Sigmoid colon (tissue), 7 donors: ENCODE results near the gene TBX1. TPM values are rescaled to one million over a fixed set of nuclear protein-coding genes. Genes with fewer than 3 reads are reported as not detected.

Experiments
- DNase-seq: peaks from one replicate; pipeline ENCODE4 v3.0.0-alpha.2; 2019
- H3K27ac ChIP-seq, 4 donors: fragments of 200-600 bp; sonication (generic); one replicate each; pipeline ENCODE4 v1.5.1; 2016 to 2019; ENCODE audit warnings: mild to moderate bottlenecking in 1 of 4
- H3K27me3 ChIP-seq, 3 donors: fragments of 200-600 bp; sonication (generic); one replicate each; pipeline ENCODE4 v1.5.1; 2019; ENCODE audit warnings: mild to moderate bottlenecking in 1 of 3
- H3K36me3 ChIP-seq, 4 donors: fragments of 200-600 bp; sonication (generic); one replicate each; pipeline ENCODE4 v1.5.1; 2016 to 2019
- H3K4me1 ChIP-seq, 4 donors: fragments of 200-600 bp; sonication (generic); one replicate each; pipeline ENCODE4 v1.5.1; 2017 to 2019
- H3K4me3 ChIP-seq, 4 donors: fragments of 200-600 bp; sonication (generic); one replicate each; pipeline ENCODE4 v1.5.1; 2017 to 2019; ENCODE audit warnings: mild to moderate bottlenecking in 2 of 4, moderate library complexity in 1 of 4
- H3K9me3 ChIP-seq, 4 donors: fragments of 200-600 bp in 3 of 4; sonication (generic) in 3 of 4; one replicate each; pipeline versions ENCODE4 v1.5.1 to v1.6.1; 2013 to 2019
- EP300 ChIP-seq, 4 donors: sonication (generic); formaldehyde crosslinking; IDR thresholded peaks; one replicate each; pipeline ENCODE4 v1.6.1; 2017; ENCODE audit warnings: antibody characterized with exemption in 4 of 4
- POLR2A ChIP-seq, 2 donors: fragments of 450-650 bp; IDR thresholded peaks; one replicate each; pipeline ENCODE4 v1.6.1; 2016; ENCODE audit warnings: antibody characterized with exemption in 2 of 2, mild to moderate bottlenecking in 2 of 2, moderate library complexity in 2 of 2
- POLR2AphosphoS5 ChIP-seq, 4 donors: sonication (generic); formaldehyde crosslinking; IDR thresholded peaks; one replicate each; pipeline ENCODE4 v1.6.1; 2017; ENCODE audit warnings: antibody characterized with exemption in 4 of 4
- WGBS, 2 donors: extraction: QIAGEN DNeasy Blood & Tissue Kit; methylation state at CpG; one replicate each; pipeline ENCODE4 v1.1.7; 2013; 5-methylcytosine and 5-hydroxymethylcytosine counted together
- intact Hi-C: fragments of 100-400 bp; cut with DNase I; formaldehyde crosslinking; loops from one replicate; pipeline ENCODE4 v1.15.1; 2023
- polyA plus RNA-seq, 3 donors: library from polyadenylated mRNA; stranded (reverse); fragments of 200-250 nt; gene quantifications; one replicate each; pipeline ENCODE4 v1.2.3, GENCODE V29; 2013
- total RNA-seq, 4 donors: library from RNA; depleted of rRNA; stranded (reverse); fragments of >200 nt; gene quantifications; one replicate each; pipeline ENCODE4 v1.1.0, GENCODE V29; 2016
- TF ChIP-seq, protein P1 (sequence below), 4 experiments: fragments of 450-650 bp in 3 of 4; fragments of 200-600 bp in 1 of 4; IDR thresholded peaks; one replicate each; pipeline ENCODE4 v1.5.1; 2016 to 2019; ENCODE audit warnings: antibody characterized with exemption in 4 of 4, mild to moderate bottlenecking in 3 of 4, moderate library complexity in 2 of 4
- donor health status: healthy with polysubstance abuse.
- donor health status: Bipolar disorder and iron deficiency.
- donor health status: healthy.

Gene TBX1
- total and polyA plus RNA-seq, 7 donors, result 1.7 to 4.3 (median 2.8) TPM; not detected in 1

GRCh38 chr22:19755145-19755710 is 5.3 kb upstream of the TBX1 start:
- intact Hi-C loops, result no loop called here
- Histone ChIP-seq H3K27me3 (peaks cover 43 to 92% (median 71%) of the 10 kb centered on the region in 3 donors), H3K9me3 (no peaks in the 10 kb centered on the region), H3K27ac (no peak overlapping the region), H3K4me3 (no peak overlapping the region), H3K4me1 (peaks cover 0 to 46% (median 37%) of the 10 kb centered on the region in 4 donors), H3K36me3 (no peaks in the 10 kb centered on the region)
- 3 to 8% methylated on average over 59 of the region's 59 CpGs for WGBS, 2 donors
- DNase-seq, result no peak
- TF ChIP-seq POLR2A (IDR thresholded peaks at IDR 0.05) (no peak), POLR2AphosphoS5 (IDR thresholded peaks at IDR 0.05) (no peak), EP300 (IDR thresholded peaks at IDR 0.05) (no peak)
- TF ChIP-seq, protein P1, sequence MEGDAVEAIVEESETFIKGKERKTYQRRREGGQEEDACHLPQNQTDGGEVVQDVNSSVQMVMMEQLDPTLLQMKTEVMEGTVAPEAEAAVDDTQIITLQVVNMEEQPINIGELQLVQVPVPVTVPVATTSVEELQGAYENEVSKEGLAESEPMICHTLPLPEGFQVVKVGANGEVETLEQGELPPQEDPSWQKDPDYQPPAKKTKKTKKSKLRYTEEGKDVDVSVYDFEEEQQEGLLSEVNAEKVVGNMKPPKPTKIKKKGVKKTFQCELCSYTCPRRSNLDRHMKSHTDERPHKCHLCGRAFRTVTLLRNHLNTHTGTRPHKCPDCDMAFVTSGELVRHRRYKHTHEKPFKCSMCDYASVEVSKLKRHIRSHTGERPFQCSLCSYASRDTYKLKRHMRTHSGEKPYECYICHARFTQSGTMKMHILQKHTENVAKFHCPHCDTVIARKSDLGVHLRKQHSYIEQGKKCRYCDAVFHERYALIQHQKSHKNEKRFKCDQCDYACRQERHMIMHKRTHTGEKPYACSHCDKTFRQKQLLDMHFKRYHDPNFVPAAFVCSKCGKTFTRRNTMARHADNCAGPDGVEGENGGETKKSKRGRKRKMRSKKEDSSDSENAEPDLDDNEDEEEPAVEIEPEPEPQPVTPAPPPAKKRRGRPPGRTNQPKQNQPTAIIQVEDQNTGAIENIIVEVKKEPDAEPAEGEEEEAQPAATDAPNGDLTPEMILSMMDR (IDR thresholded peaks at IDR 0.05), result no peak

DNA sequence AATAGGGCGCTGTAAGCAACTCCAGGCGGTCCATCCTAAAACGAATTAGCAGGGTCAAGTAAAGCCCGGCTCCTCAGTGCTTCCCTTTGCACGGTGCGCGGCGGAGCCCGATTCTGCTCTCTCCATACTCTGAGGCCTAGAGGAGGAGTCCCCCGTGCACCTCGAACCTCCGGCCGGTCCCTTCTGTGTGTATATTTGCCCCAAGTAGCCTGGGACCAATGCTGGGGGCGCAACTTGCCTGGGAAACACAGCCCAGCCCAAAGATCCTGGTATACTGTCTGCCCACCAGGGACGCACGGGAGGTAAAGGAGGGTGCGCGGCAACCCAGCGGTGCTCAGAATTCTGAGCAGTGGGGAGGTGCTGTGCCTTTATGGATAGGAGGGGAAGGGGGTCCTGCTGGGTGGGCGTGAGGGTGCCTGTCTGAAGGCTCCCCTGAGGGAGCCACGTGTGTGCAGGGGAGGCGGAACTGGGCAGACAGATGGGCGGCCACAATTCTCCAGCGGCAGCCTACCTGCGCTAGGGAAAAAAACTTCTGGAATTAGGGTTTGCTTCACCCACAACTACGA is 4.8 kb upstream of the TBX1 start:
- H3K36me3 ChIP-seq, result no peaks in the 10 kb centered on the region
- peaks cover 0 to 47% (median 37%) of the 10 kb centered on the region in 4 donors for H3K4me1 ChIP-seq
- H3K27me3 ChIP-seq, result peaks cover 43 to 90% (median 71%) of the 10 kb centered on the region in 3 donors
- H3K4me3 ChIP-seq, result no peak overlapping the region
- no peak overlapping the region for H3K27ac ChIP-seq
- H3K9me3 ChIP-seq, result no peaks in the 10 kb centered on the region
- 6 to 9% methylated on average over 26 of the region's 26 CpGs for WGBS, 2 donors
- intact Hi-C loops, result no loop called here
- TF ChIP-seq EP300 (IDR thresholded peaks at IDR 0.05) (no peak), POLR2AphosphoS5 (IDR thresholded peaks at IDR 0.05) (no peak), POLR2A (IDR thresholded peaks at IDR 0.05) (no peak)
- TF ChIP-seq, protein P1 (IDR thresholded peaks at IDR 0.05), result no peak
- DNase-seq, result no peak

GRCh38 chr22:19756288-19757128 is 4.1 kb upstream of the TBX1 start:
- WGBS, 2 donors, result 3 to 4% methylated on average over 76 of the region's 76 CpGs
- intact Hi-C loops, result no loop called here
- Histone ChIP-seq H3K27ac (no peak overlapping the region), H3K9me3 (no peaks in the 10 kb centered on the region), H3K36me3 (no peaks in the 10 kb centered on the region), H3K27me3 (peaks cover 47 to 88% (median 76%) of the 10 kb centered on the region in 3 donors), H3K4me1 (peaks cover 0 to 51% (median 42%) of the 10 kb centered on the region in 4 donors), H3K4me3 (peak overlapping the region in 3 of 4 donors; percentile 15 to 27 (median 26))
- no peak for TF ChIP-seq EP300 (IDR thresholded peaks at IDR 0.05)
- TF ChIP-seq, protein P1 (IDR thresholded peaks at IDR 0.05), result peak in 2 of 4 experiments; percentile 24 to 27
- DNase-seq, result no peak

DNA sequence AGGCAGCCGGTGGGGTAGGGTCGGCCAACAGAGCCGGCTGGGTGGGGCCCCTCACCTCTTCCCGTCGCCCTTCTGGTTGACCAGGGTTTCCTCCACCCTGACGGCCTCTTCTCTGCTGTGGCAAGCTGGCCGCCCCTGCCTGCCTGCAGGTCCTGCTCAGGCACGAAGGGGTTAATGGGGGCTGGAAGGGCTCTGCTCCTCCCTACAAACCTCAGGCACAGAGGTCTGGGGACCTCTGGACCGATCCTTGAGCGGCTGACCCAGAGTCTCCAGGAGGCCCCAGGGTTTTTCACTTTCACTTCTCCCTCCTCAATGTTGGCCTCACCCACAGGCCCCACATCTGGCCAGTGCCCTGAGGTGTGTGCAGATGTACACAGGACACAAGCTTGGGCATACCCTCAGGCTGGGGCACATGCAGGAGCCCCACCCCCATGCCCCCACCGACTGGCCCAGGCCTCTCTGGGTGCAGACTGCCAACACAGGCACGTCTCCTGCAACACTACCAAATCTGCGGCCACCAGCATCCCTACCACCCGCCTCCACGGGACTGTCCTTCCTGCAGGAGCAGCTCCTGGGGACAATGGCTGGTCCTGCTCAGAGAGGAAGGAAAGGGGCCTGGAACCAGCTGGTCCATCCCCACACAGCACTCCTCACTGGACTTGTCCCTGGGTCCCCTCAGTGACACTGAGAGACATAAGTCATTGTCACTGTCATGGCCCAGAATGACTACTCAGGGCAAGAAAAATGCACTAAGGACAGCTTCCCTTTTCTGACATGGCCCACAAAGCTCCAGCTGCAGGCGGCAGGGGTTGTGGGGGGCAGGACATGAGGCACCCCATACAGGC is 3.2 kb upstream of the TBX1 start:
- H3K4me1 ChIP-seq, result peaks cover 0 to 51% (median 42%) of the 10 kb centered on the region in 4 donors
- no peaks in the 10 kb centered on the region for H3K36me3 ChIP-seq
- DNase-seq, result no peak
- no peaks in the 10 kb centered on the region for H3K9me3 ChIP-seq
- intact Hi-C loops, result no loop called here
- H3K27ac ChIP-seq, result no peak overlapping the region
- WGBS, 2 donors, result 20 to 29% methylated on average over 16 of the region's 16 CpGs
- H3K27me3 ChIP-seq, result peaks cover 47 to 90% (median 85%) of the 10 kb centered on the region in 3 donors
- TF ChIP-seq POLR2AphosphoS5 (IDR thresholded peaks at IDR 0.05) (no peak), POLR2A (IDR thresholded peaks at IDR 0.05) (no peak), EP300 (IDR thresholded peaks at IDR 0.05) (no peak)
- TF ChIP-seq, protein P1 (IDR thresholded peaks at IDR 0.05), result no peak
- peak overlapping the region in 3 of 4 donors; percentile 15 to 27 (median 26) for H3K4me3 ChIP-seq
